HG02973 (cell line): ENCODE data around the gene RASGRP2.

Source experiments
- ATAC-seq: cut with Tn5 transposase; IDR thresholded peaks from one replicate; pipeline ENCODE4 v1.9.1; 2021; ENCODE audit warnings: moderate library complexity; ENCODE audit not compliant: unreplicated experiment

Gene RASGRP2

GRCh38 chr11:64698427-64698826 is 45.5 kb downstream of the RASGRP2 start:
- ATAC-seq = no peak

GRCh38 chr11:64697663-64698375 is 46.1 kb downstream of the RASGRP2 start:
- no peak for ATAC-seq

- no peak for ATAC-seq
Measured at GRCh38 chr11:64696045-64696444, 47.9 kb downstream of the RASGRP2 start.

GRCh38 chr11:64695548-64695947 is 48.4 kb downstream of the RASGRP2 start:
- ATAC-seq = no peak

- peak; percentile 43 for ATAC-seq
Measured at GRCh38 chr11:64694821-64695365, 49.0 kb downstream of the RASGRP2 start.

- no peak for ATAC-seq
Measured at GRCh38 chr11:64694026-64694755, 49.8 kb downstream of the RASGRP2 start.

- ATAC-seq = no peak
Measured at GRCh38 chr11:64692764-64693331, 51.1 kb downstream of the RASGRP2 start.

GRCh38 chr11:64691543-64691942 is 52.4 kb downstream of the RASGRP2 start:
- ATAC-seq = no peak

GRCh38 chr11:64690235-64690634 is 53.7 kb downstream of the RASGRP2 start:
- ATAC-seq = no peak

DNA sequence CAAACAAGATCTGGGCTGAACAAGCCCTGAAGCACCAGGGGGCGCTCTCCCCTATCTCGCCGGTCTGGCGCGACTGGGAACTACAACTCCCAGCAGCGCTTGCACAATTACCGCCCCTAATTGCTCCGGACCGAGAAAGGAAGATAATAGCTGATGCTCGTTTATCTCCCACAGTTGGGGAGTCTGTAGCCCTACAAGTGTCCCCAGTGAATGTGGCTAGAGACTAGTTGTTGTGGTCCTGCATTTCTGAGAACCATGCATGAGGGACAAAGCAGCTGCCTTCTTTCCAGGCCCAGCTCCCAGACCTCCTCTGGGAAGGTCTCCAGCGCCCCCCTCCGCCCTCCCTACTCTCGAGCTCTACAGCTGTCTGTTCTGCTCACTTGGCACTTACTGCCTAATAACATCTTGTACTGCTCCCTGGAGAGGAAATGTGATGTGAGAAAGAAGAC is 55.4 kb downstream of the RASGRP2 start:
- ATAC-seq = peak; percentile 68

- ATAC-seq = no peak
Measured at GRCh38 chr11:64687643-64688533, 56.1 kb downstream of the RASGRP2 start.

- no peak for ATAC-seq
Measured at GRCh38 chr11:64687204-64687603, 56.7 kb downstream of the RASGRP2 start.

DNA sequence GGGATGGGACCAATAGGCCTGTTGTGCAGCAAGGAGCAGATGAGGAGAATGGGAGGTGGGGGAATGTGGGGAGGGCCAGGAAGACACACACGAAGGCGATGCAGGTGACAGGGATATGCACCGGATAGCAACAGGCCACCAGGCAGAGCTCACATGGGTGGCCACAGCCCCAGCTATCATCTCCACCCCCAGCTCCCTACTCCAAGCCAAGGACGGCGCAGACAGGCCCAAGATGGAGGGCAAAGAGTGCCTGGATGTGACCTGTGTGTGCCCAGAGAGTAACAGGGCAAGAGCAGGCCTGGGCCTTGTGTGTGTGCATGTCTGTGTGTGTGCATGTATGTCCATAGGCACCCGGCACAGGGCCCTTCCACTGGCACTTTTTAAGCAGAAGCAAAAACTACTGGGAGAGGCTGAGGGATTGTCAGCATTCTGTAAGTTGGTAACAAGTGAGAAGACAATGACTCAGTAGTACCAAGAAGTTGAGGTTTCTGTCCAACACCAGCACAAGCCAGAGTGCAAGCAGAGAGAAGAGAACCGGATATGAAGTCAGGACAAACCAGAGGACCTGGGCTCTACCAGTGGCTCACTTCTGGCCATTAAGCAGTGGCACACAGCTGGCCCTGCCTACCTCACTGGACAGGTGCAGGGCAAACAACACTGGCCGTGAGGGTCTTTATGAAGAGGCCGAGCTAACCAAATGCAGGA is 57.3 kb downstream of the RASGRP2 start:
- no peak for ATAC-seq

- ATAC-seq = no peak
Measured at GRCh38 chr11:64685536-64685935, 58.4 kb downstream of the RASGRP2 start.

GRCh38 chr11:64684357-64684756 is 59.6 kb downstream of the RASGRP2 start:
- ATAC-seq = no peak

- no peak for ATAC-seq
Measured at GRCh38 chr11:64681171-64681570, 62.8 kb downstream of the RASGRP2 start.

GRCh38 chr11:64679846-64680245 is 64.1 kb downstream of the RASGRP2 start:
- ATAC-seq = no peak

- no peak for ATAC-seq
Measured at GRCh38 chr11:64677441-64678023, 66.4 kb downstream of the RASGRP2 start.
